PC-9 (cell line): ENCODE results near the gene SRSF3. TPM values are rescaled to one million over a fixed set of nuclear protein-coding genes. Genes with fewer than 3 reads are reported as not detected.
"Not testable (repeated sequence)": the region's sequence is repeated elsewhere in the genome, so short reads cannot be mapped to it uniquely, and the experiment has no call there.

Experiments used
- BruUV-seq: library from RNA; stranded (reverse); fragments of 400-500 nt; replicated peaks from 2 replicates; lab custom pipeline; 2021; lab: Mats Ljungman, UMichigan
- CTCF ChIA-PET: fragments of 300-600 bp; sonication (Branson Sonifier 250); formaldehyde crosslinking; loops from one replicate; lab custom pipeline; 2022; ENCODE audit warnings: antibody characterized with exemption; lab: Charles Lee
- POLR2A ChIA-PET: fragments of 300-600 bp; sonication (Branson Sonifier 250); formaldehyde crosslinking; loops from one replicate; lab custom pipeline; 2022; ENCODE audit warnings: antibody characterized with exemption; ENCODE audit not compliant: unreplicated experiment; lab: Charles Lee
- DNase-seq, 2 experiments: peaks; one replicate each; pipeline versions ENCODE4 v3.0.0 to v3.0.0-alpha.2; 2015 to 2022; ENCODE audit warnings: mixed read lengths in 1 of 2
- H2AFZ ChIP-seq: fragments of 200-600 bp; sonication (generic); 2 replicates; pipeline ENCODE4 v1.8.1; 2017; ENCODE audit warnings: antibody characterized with exemption
- H3F3A ChIP-seq: fragments of 200-600 bp; sonication (generic); 2 replicates; pipeline ENCODE4 v1.8.1; 2017; ENCODE audit warnings: antibody characterized with exemption, mild to moderate bottlenecking, low read depth; ENCODE audit not compliant: insufficient read depth
- H3K27ac ChIP-seq: fragments of 200-600 bp; sonication (generic); 2 replicates; pipeline ENCODE4 v1.6.1; 2016; ENCODE audit warnings: mixed run types
- H3K27me3 ChIP-seq: fragments of 200-600 bp; sonication (generic); 2 replicates; pipeline ENCODE4 v1.6.1; 2016; ENCODE audit warnings: low read depth, mixed run types; ENCODE audit not compliant: insufficient read depth
- H3K36me3 ChIP-seq: fragments of 200-600 bp; sonication (generic); 2 replicates; pipeline ENCODE4 v1.6.1; 2016; ENCODE audit warnings: low read depth, mixed run types
- H3K4me1 ChIP-seq: fragments of 200-600 bp; sonication (generic); replicated peaks from 2 replicates; pipeline ENCODE4 v1.6.1; 2016; ENCODE audit warnings: mixed run types; ENCODE audit not compliant: insufficient read depth
- H3K4me2 ChIP-seq: fragments of 200-600 bp; sonication (generic); 2 replicates; pipeline ENCODE4 v1.6.1; 2017; ENCODE audit warnings: mixed run types
- H3K4me3 ChIP-seq: fragments of 200-600 bp; sonication (generic); 2 replicates; pipeline ENCODE4 v1.6.1; 2016; ENCODE audit warnings: mixed run types
- H3K79me2 ChIP-seq: fragments of 200-600 bp; sonication (generic); 2 replicates; pipeline ENCODE4 v1.6.1; 2017; ENCODE audit warnings: low read depth, mixed run types
- H3K9me2 ChIP-seq: fragments of 200-600 bp; sonication (generic); 2 replicates; pipeline ENCODE4 v1.8.1; 2017; ENCODE audit warnings: mild to moderate bottlenecking; ENCODE audit not compliant: insufficient read depth
- H3K9me3 ChIP-seq: fragments of 200-600 bp; sonication (generic); 2 replicates; pipeline ENCODE4 v1.8.1; 2016; ENCODE audit warnings: low read depth; ENCODE audit not compliant: insufficient read depth
- H4K20me1 ChIP-seq: fragments of 200-600 bp; sonication (generic); 2 replicates; pipeline ENCODE4 v1.8.1; 2017; ENCODE audit not compliant: insufficient read depth
- CTCF ChIP-seq: fragments of 200-600 bp; sonication (generic); conservative IDR thresholded peaks from 2 replicates; pipeline ENCODE4 v1.6.1; 2017; ENCODE audit warnings: mixed run types, antibody characterized with exemption, mild to moderate bottlenecking, moderate library complexity
- EZH2 ChIP-seq: fragments of 200-600 bp; sonication (generic); IDR thresholded peaks from 2 replicates; pipeline ENCODE4 v1.8.0; 2017; ENCODE audit warnings: antibody characterized with exemption, low read depth
- intact Hi-C: fragments of 100-400 bp; cut with micrococcal nuclease; formaldehyde crosslinking; loops from one replicate; pipeline ENCODE4 v1.10.0; 2022; ENCODE audit not compliant: unreplicated experiment
- total RNA-seq: library from RNA; stranded (reverse); gene quantifications from 2 replicates; pipeline ENCODE4 v1.2.3, GENCODE V29; 2021

The SRSF3 gene
- total RNA-seq, 1 experiment from 2014 or later: 278 TPM

DNA sequence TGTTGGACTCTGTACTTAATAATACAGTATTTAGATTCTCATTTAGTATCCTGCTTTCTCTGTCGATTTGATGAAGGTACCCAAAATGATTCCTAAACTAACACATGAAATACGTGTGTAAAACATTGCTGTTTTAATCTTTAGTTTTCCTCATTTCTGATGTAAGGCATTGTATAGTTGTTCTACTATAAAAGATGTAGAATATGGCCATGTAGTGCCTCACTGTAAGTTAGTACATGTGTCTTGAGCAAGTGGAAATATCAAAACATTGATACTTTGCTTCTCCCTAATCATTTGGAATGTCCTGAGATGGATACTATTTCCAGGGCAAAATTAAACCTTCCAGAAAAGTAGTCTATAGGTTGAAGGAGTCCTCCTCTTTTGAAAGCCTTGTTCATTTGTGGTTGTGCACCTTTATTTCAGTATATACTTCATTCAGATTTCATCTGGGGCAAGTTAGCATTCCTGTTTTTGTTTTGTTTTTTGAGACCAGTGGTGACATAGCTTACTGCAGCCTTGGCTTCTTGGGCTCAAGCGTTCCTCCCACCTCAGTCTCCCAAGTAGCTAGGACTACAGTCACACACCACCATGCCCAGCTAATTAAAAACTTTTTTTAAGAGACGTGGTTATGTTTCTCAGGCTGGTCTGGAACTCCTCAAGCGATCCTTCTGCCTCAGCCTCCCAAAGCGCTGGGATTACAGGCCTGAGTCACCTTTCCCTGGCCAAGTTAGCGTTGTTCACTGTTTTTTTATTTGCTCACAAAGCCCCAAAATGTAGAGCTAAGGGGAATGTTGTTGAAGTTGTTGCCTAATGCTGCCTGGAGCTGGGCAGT is 11.6 kb downstream of the SRSF3 start:
- Histone ChIP-seq H3K79me2 (peaks cover 53% of the 10 kb centered on the region), H4K20me1 (peaks cover 87% of the 10 kb centered on the region), H3K9me2 (no peaks in the 10 kb centered on the region), H2AFZ (no peak overlapping the region), H3K4me3 (no peak overlapping the region), H3K9me3 (no peaks in the 10 kb centered on the region), H3F3A (peaks cover 99% of the 10 kb centered on the region), H3K27me3 (no peaks in the 10 kb centered on the region), H3K4me2 (no peak overlapping the region), H3K4me1 (0 out of 2 replicates have a peak, but pooled peaks cover 13% of the 10 kb centered on the region), H3K27ac (no peak overlapping the region; the same call in 1 of the 2 replicates), H3K36me3 (peaks cover 64% of the 10 kb centered on the region)
- DNase-seq: no peak
- BruUV-seq: no TSS peak
- POLR2A ChIA-PET: interaction anchor here (0.6 to 1.7 kb wide), 2 partner anchors 8 to 753 kb away, joined by 5 to 33 read pairs; no protein-coding TSS in a partner anchor
- intact Hi-C loops: no loop called here
- TF ChIP-seq EZH2 (no peak), CTCF (no peak)
- CTCF ChIA-PET: no interaction called here

DNA sequence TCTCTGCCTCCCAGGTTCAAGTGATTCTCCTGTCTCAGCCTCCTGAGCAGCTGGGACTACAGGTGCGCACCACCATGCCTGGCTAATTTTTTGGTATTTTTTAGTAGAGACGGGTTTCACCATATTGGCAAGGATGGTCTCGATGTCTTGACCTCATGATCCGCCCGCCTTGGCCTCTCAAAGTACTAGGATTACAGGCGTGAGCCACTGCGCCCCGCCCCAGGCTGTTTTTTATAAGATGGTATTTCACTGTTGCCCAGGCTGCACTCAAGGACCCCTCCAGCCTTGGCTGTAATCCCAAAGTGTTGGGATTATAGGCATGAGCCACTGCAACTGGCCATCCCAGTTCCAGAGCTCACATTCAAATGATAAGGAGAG is 13.1 kb downstream of the SRSF3 start:
- H3K27me3 ChIP-seq, H3K4me1 ChIP-seq, H3K4me2 ChIP-seq, H3K9me2 ChIP-seq, intact Hi-C loops, DNase-seq, BruUV-seq, H2AFZ ChIP-seq, H3K9me3 ChIP-seq, H3K4me3 ChIP-seq: not testable (repeated sequence)
- Histone ChIP-seq H3K79me2 (peaks cover 38% of the 10 kb centered on the region), H3F3A (peaks cover 98% of the 10 kb centered on the region), H3K27ac (0 out of 2 replicates have a peak overlapping the region, but pooled peaks have one; percentile 1), H3K36me3 (peaks cover 53% of the 10 kb centered on the region), H4K20me1 (peaks cover 71% of the 10 kb centered on the region)
- ChIA-PET CTCF (interaction anchor here (0.7 kb wide), 1 partner anchor 185 kb away, joined by 6 read pairs; no protein-coding TSS in a partner anchor), POLR2A (interaction anchor here (0.5 to 1.7 kb wide), 2 partner anchors 10 to 19 kb away, joined by 3 to 33 read pairs; no protein-coding TSS in a partner anchor)

DNA sequence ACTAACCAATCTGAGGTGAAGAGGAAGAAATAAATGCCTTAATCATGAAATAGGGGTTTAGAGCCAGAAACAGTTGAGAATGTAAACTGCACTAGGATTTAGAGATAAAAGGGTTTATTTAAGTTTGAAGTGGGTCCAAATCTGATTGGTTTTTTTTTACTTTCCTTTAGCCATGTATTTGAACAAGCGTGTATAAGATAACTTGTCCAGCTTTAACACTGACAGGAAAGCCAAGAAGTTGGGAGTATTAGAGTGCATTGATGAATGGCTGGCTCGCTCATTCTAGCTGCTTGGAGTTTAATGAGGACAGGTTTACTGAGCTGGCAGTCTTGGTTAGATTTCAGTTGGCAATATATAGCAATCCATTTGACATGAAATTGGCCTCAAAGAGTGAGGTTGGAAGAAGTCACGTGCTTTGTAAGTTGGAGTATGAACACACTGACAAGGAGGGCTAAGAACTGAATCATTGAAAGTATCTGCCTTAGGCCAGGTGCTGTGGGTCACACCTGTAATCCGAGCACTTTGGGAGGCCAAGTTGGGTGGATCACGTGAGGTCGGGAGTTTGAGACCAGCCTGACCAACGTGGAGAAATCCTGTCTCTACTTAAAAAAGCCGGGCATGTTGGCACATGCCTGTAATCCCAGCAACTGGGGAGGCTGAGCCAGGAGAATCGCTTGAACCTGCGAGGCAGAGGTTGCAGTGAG is 13.7 kb downstream of the SRSF3 start:
- Histone ChIP-seq H3K27ac (0 out of 2 replicates have a peak overlapping the region, but pooled peaks have one; percentile 1), H3K9me2 (no peaks in the 10 kb centered on the region), H4K20me1 (peaks cover 66% of the 10 kb centered on the region), H3F3A (peaks cover 98% of the 10 kb centered on the region), H3K36me3 (peaks cover 48% of the 10 kb centered on the region), H3K27me3 (no peaks in the 10 kb centered on the region), H2AFZ (no peak overlapping the region), H3K9me3 (no peaks in the 10 kb centered on the region), H3K79me2 (peaks cover 33% of the 10 kb centered on the region), H3K4me1 (0 out of 2 replicates have a peak, but pooled peaks cover 5% of the 10 kb centered on the region), H3K4me3 (no peak overlapping the region), H3K4me2 (no peak overlapping the region)
- DNase-seq: no peak
- TSS peak; percentile 2 for BruUV-seq
- intact Hi-C loops: no loop called here
- ChIA-PET POLR2A (no interaction called here), CTCF (interaction anchor here (0.7 kb wide), 2 partner anchors 185 to 1311 kb away, joined by 6 read pairs; no protein-coding TSS in a partner anchor)
- TF ChIP-seq CTCF (no peak), EZH2 (no peak)
